Measurements from ENCODE around the gene DAG1. TPM values are rescaled to one million over a fixed set of nuclear protein-coding genes. Genes with fewer than 3 reads are reported as not detected.

DAG1 gene
- polyA plus RNA-seq, 2 of the 4 experiments (the other 2 are of a cell fraction), result 46.6 to 59.6 TPM

GRCh38 chr3:49422379-49423248 is 47.5 kb upstream of the DAG1 start, which contains the start of gene AMT:
AMT (minus strand) TSS chr3:49422473; CDS start chr3:49422450, 23 bp downstream.
- ChIA-PET CTCF (interaction anchor here (1.3 kb wide), 1 partner anchor 10 kb away, joined by 3 read pairs; no protein-coding TSS in a partner anchor), POLR2A (no interaction called here)
- no peak for FAIRE-seq
- DNase-seq (ENCODE audit: low read depth in 1 of 2, low spot score in 1 of 2), result no peak
- TF ChIP-seq BHLHE40 (IDR thresholded peaks at IDR 0.05; ENCODE audit: low read depth, low read length), result no peak
- TF ChIP-seq NR3C1 (IDR thresholded peaks at IDR 0.05), result no peak
- no peak for TF ChIP-seq HEYL (CRISPR knock-in tag; IDR thresholded peaks at IDR 0.05)
- TF ChIP-seq POLR2A (IDR thresholded peaks at IDR 0.05; ENCODE audit: low read length), result no peak
- TF ChIP-seq CBX8 (IDR thresholded peaks at IDR 0.05), result no peak
- TF ChIP-seq POLR2AphosphoS2 (conservative IDR thresholded peaks at IDR 0.05; ENCODE audit: low read length), result no peak
- no peak for TF ChIP-seq ELK1 (IDR thresholded peaks at IDR 0.05; ENCODE audit: low read depth, low read length)
- TF ChIP-seq NPAS2 (CRISPR knock-in tag; IDR thresholded peaks at IDR 0.05; ENCODE audit: borderline replicate concordance), result no peak
- TF ChIP-seq EP300 (IDR thresholded peaks at IDR 0.05), result no peak
- H3K4me2 ChIP-seq, result peak within 1 kb of the TSS; percentile 47; the same call in 2 of the 3 replicates
- H3K9me3 ChIP-seq, result no peaks in the 10 kb centered on the region
- H3K4me3 ChIP-seq, result no peak within 1 kb of the TSS
- WGBS (ENCODE audit: missing lambda C conversion rate), result 92% methylated on average over 24 of the region's 25 CpGs
- no peak for ATAC-seq
- peak within 1 kb of the TSS; percentile 73 to 82 for H3K27ac ChIP-seq
- peaks cover 35% of the 10 kb centered on the region for H3K4me1 ChIP-seq

- Histone ChIP-seq H3K4me3 (no peak overlapping the region), H3K4me2 (no peak overlapping the region), H3K9me3 (no peaks in the 10 kb centered on the region), H3K27ac (no peak overlapping the region), H3K4me1 (peaks cover 30% of the 10 kb centered on the region)
- DNase-seq (ENCODE audit: low read depth in 1 of 2, low spot score in 1 of 2) (no peak), ATAC-seq (no peak), FAIRE-seq (no peak)
- ChIA-PET POLR2A (no interaction called here), CTCF (interaction anchor here (1.1 kb wide), 1 partner anchor 9 kb away, joined by 3 read pairs; no protein-coding TSS in a partner anchor)
- no peak for TF ChIP-seq SREBF2 (IDR thresholded peaks at IDR 0.05)
- TF ChIP-seq RAD21 (conservative IDR thresholded peaks at IDR 0.05 in 1 of 2, IDR thresholded peaks at IDR 0.05 in 1 of 2), result no peak
- no peak for TF ChIP-seq MAFK (IDR thresholded peaks at IDR 0.05; ENCODE audit: partially characterized antibody)
- TF ChIP-seq RFX5 (IDR thresholded peaks at IDR 0.05), result no peak
- TF ChIP-seq MAZ (IDR thresholded peaks at IDR 0.05; ENCODE audit: borderline replicate concordance, low read depth, low read length), result no peak
- WGBS (ENCODE audit: missing lambda C conversion rate), result 82% methylated on average over 6 of the region's 6 CpGs
These were observed 45.3 kb upstream of the DAG1 start for GRCh38 chr3:49424816-49425215.

- H3K27ac ChIP-seq, result peak overlapping the region in 1 of 2 experiments; percentile 91; a peak in 1 of 6 replicates
- WGBS (ENCODE audit: missing lambda C conversion rate), result 92% methylated on average over 2 of the region's 2 CpGs
- H3K4me2 ChIP-seq, result no peak overlapping the region
- TF ChIP-seq FOSB (CRISPR knock-in tag; IDR thresholded peaks at IDR 0.05), result no peak
- no peaks in the 10 kb centered on the region for H3K9me3 ChIP-seq
- no peak for ATAC-seq
- DNase-seq (ENCODE audit: low read depth in 1 of 2, low spot score in 1 of 2), result no peak
- peaks cover 11% of the 10 kb centered on the region for H3K4me1 ChIP-seq
- no peak for FAIRE-seq
- CTCF ChIA-PET, result no interaction called here
- H3K4me3 ChIP-seq, result no peak overlapping the region
- POLR2A ChIA-PET, result interaction anchor here (0.5 to 1.7 kb wide), 3 partner anchors 16 to 43 kb away, joined by 3 read pairs; partner anchors contain the start of genes DAG1, RHOA and TCTA
These were observed 42.5 kb upstream of the DAG1 start for GRCh38 chr3:49427586-49427985.

- no peak for FAIRE-seq
- peak; percentile 28 to 42; a peak in 5 of 6 replicates for ATAC-seq
- H3K9me3 ChIP-seq, result no peaks in the 10 kb centered on the region
- peak overlapping the region; percentile 88 to 91 for H3K27ac ChIP-seq
- H3K4me1 ChIP-seq, result peaks cover 7% of the 10 kb centered on the region; the same call in 2 of the 3 replicates
- peak overlapping the region; percentile 80 for H3K4me2 ChIP-seq
- peak in 1 of 2 experiments; percentile 46 for DNase-seq (ENCODE audit: low read depth in 1 of 2, low spot score in 1 of 2)
- POLR2A ChIA-PET, result interaction anchor here (0.6 to 1.6 kb wide), 14 partner anchors 8 to 439 kb away, joined by 3 to 7 read pairs (median 3); partner anchors contain the start of genes DAG1 and RHOA
- TF ChIP-seq PBX3 (IDR thresholded peaks at IDR 0.05) (no peak), CHD2 (IDR thresholded peaks at IDR 0.05; ENCODE audit: low read length, partially characterized antibody) (no peak), KDM5A (IDR thresholded peaks at IDR 0.05) (0 out of 2 replicates have a peak, but pooled peaks have one; percentile 15)
- CTCF ChIA-PET, result interaction anchor here (0.7 to 1.6 kb wide), 4 partner anchors 19 to 144 kb away, joined by 3 to 4 read pairs (median 4); partner anchors contain the start of gene USP4
- WGBS (ENCODE audit: missing lambda C conversion rate), result 4% methylated on average over 9 of the region's 9 CpGs
- H3K4me3 ChIP-seq, result peak overlapping the region; percentile 61
These were observed 41.4 kb upstream of the DAG1 start for GRCh38 chr3:49428752-49429080.

Data from A549 (cell line).